ENCODE results near the gene EYA3.

Gene EYA3

DNA sequence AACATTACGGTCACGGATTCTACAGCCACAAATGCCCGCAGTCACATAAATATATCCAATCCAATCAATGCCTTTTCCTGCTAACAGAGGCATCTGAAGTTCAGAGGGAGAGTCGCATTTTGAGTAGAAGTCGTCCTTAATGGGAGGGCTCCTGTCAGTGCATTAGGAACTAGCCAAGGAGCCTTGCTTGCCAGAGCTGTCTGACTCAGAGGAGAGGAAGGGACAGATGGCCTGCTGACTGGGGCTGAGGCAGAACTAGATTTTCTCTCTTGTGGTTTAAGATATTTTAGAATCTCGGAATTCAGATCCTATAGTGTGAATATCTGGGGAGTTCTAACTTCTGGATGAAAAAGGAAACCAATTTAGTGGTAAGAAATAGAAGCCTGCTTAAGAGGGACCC lies 118.0 kb downstream of the EYA3 start:
- TF ChIP-seq, protein P1, sequence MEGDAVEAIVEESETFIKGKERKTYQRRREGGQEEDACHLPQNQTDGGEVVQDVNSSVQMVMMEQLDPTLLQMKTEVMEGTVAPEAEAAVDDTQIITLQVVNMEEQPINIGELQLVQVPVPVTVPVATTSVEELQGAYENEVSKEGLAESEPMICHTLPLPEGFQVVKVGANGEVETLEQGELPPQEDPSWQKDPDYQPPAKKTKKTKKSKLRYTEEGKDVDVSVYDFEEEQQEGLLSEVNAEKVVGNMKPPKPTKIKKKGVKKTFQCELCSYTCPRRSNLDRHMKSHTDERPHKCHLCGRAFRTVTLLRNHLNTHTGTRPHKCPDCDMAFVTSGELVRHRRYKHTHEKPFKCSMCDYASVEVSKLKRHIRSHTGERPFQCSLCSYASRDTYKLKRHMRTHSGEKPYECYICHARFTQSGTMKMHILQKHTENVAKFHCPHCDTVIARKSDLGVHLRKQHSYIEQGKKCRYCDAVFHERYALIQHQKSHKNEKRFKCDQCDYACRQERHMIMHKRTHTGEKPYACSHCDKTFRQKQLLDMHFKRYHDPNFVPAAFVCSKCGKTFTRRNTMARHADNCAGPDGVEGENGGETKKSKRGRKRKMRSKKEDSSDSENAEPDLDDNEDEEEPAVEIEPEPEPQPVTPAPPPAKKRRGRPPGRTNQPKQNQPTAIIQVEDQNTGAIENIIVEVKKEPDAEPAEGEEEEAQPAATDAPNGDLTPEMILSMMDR (IDR thresholded peaks at IDR 0.05), result no peak

DNA sequence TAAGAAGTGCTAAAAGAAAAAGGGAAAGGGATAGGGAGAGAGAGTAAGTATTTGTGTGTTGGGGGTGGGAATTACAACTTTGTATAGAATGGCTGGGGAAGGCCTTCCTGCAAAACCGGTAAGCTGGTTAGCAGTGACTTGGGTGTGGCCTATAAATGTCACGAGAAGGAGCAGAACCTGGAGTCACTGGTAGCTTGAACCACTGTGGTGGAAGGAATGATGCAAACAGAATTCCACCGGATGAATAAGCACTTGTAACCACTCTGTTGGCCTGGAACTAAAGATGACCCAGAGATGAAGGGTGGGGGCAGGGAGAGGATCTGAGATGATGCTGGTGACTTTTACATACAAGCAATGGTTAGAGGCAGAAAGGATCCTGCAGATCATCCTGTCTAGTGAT lies 119.7 kb downstream of the EYA3 start:
- TF ChIP-seq, protein P1 (IDR thresholded peaks at IDR 0.05), result no peak

GRCh38 chr1:27967884-27968466 lies 120.4 kb downstream of the EYA3 start:
- TF ChIP-seq, protein P1 (IDR thresholded peaks at IDR 0.05), result no peak

- TF ChIP-seq, protein P1 (IDR thresholded peaks at IDR 0.05), result no peak
Observed at GRCh38 chr1:27967106-27967883, 121.1 kb downstream of the EYA3 start.

GRCh38 chr1:27966402-27967105 lies 121.9 kb downstream of the EYA3 start:
- TF ChIP-seq, protein P1 (IDR thresholded peaks at IDR 0.05), result no peak

DNA sequence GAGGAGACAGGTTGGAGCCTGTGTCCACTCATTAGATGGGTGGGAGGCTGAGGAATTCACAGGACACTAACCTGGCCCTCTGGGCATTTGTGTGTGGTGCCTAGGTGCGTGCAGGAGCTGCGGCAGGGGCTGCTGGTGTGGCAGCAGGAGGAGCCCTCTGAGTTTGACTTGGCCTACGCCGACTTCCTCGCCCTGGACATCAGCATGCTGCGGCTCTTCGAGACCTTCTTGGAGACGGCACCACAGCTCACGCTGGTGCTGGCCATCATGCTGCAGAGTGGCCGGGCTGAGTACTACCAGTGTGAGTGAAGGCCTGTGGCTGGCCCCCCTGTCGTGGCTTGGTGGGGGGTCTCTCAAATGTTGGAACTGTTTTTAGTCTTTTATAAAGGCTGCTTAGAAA lies 125.0 kb downstream of the EYA3 start:
- TF ChIP-seq, protein P1 (IDR thresholded peaks at IDR 0.05), result no peak

DNA sequence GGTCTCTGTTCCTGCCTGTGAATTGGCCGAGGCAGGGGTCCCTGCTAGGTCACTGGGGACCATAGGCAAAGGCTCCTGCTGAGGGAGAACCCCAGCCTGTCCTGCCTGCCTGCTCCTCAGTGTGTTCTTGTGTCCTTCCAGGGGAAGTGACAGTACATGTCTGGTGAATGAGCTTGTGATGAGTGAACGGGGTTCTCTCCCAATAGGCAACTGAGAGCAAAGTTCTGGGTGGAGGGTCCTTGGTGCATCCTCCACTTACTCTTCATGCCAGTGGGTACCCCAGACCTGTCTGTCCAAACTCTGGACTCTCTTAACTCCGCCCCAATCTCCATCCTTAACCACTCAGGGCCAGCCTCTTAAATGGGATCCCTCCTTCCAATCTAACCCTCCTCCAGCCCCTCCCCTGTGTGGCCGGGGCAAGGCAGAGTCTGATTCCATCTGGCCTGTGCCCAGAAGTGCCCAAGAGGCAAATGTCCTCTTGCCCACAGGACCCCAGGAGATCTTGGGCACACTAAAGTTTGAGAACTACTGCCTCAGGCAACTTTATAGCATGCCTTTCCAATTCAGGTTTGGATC lies 126.7 kb downstream of the EYA3 start:
- TF ChIP-seq, protein P1 (IDR thresholded peaks at IDR 0.05), result no peak
